ENCODE measurements around the gene IFT22.
"Not testable (repeated sequence)": the region's sequence is repeated elsewhere in the genome, so short reads cannot be mapped to it uniquely, and the experiment has no call there.

The IFT22 gene

GRCh38 chr7:101277155-101277554 is 44.5 kb downstream of the IFT22 start:
- DNase-seq (ENCODE audit: low spot score): no peak

- no peak for DNase-seq (ENCODE audit: low spot score)
Measured at GRCh38 chr7:101273206-101273605, 48.4 kb downstream of the IFT22 start.

- DNase-seq (ENCODE audit: low spot score): no peak
Measured at GRCh38 chr7:101271021-101271420, 50.6 kb downstream of the IFT22 start.

- DNase-seq (ENCODE audit: low spot score): no peak
Measured at GRCh38 chr7:101269664-101270063, 51.9 kb downstream of the IFT22 start.

- DNase-seq (ENCODE audit: low spot score): no peak
Measured at GRCh38 chr7:101265622-101266516, 55.7 kb downstream of the IFT22 start.

GRCh38 chr7:101264102-101264706 is 57.4 kb downstream of the IFT22 start:
- not testable (repeated sequence) for DNase-seq (ENCODE audit: low spot score)
